K562 (cell line): Measurements from ENCODE around the gene MYO16. TPM values are rescaled to one million over a fixed set of nuclear protein-coding genes. Genes with fewer than 3 reads are reported as not detected.

Source experiments
- HNRNPLL ChIP-seq: fragments of 200-400 bp; formaldehyde crosslinking; IDR thresholded peaks from 2 replicates; pipeline ENCODE4 v1.6.1; 2017; ENCODE audit warnings: low read length, low read depth, mild to moderate bottlenecking; ENCODE audit not compliant: poor library complexity, severe bottlenecking
- MIER1 ChIP-seq: fragments of 450-650 bp; IDR thresholded peaks from 2 replicates; pipeline ENCODE4 v1.6.1; 2016; ENCODE audit warnings: antibody characterized with exemption, mild to moderate bottlenecking, low read depth
- MXD1 ChIP-seq: fragments of 250-450 bp; sonication (Bioruptor Pico); IDR thresholded peaks from 2 replicates; pipeline ENCODE4 v1.8.0; 2021; ENCODE audit warnings: borderline replicate concordance, mild to moderate bottlenecking, moderate library complexity; ENCODE audit not compliant: poor library complexity, severe bottlenecking
- MYC ChIP-seq, 2 experiments: fragments of 250-450 bp in 1 of 2; sonication (Bioruptor Pico) in 1 of 2; IDR thresholded peaks; 2 replicates each; pipeline versions ENCODE4 v1.5.1 to v1.6.1; 2012 to 2021; ENCODE audit warnings: low read depth in 2 of 2, borderline replicate concordance in 1 of 2, improper control_type of control experiment in 1 of 2, low read length in 1 of 2, mild to moderate bottlenecking in 1 of 2, moderate library complexity in 1 of 2
- RFX1 ChIP-seq: fragments of 450-650 bp; IDR thresholded peaks from 2 replicates; pipeline ENCODE4 v1.6.1; 2016; ENCODE audit warnings: mild to moderate bottlenecking, moderate library complexity
- RHOXF2B ChIP-seq: fragments of 250-450 bp; sonication (Bioruptor Pico); conservative IDR thresholded peaks from 2 replicates; pipeline ENCODE4 v1.5.1; 2021
- ZNF318 ChIP-seq, 2 experiments: fragments of 450-650 bp; IDR thresholded peaks; 2 replicates each; pipeline ENCODE4 v1.6.1; 2016; ENCODE audit warnings: mild to moderate bottlenecking in 2 of 2, borderline replicate concordance in 1 of 2, low read depth in 1 of 2, moderate library complexity in 1 of 2
- polyA plus RNA-seq, 8 experiments: library from polyadenylated mRNA; depleted of rRNA in 4 of 8; stranded (reverse) in 5 of 8; unstranded in 3 of 8; fragments of >200 nt; fragmentation: Nextera tagmentation in 2 of 8; fragmentation: Illumina TruSeq in 1 of 8; extraction: Ambion mirVana in 2 of 8; extraction: Trizol in 1 of 8; gene quantifications; 2 replicates each; pipeline versions ENCODE4 v1.2.1 to v1.2.3, GENCODE V29; 2011 to 2014; ENCODE audit warnings: inconsistent platforms in 1 of 8, missing spikeins in 1 of 8
- total RNA-seq, 7 experiments: library from RNA; depleted of rRNA in 6 of 7; stranded (reverse); fragments of >200 nt in 6 of 7; fragmentation: Illumina TruSeq in 2 of 7; extraction: Trizol in 2 of 7; gene quantifications; 2 replicates each; pipeline versions ENCODE4 v1.2.1 to v1.2.3, GENCODE V29; 2011 to 2021; ENCODE audit warnings: low replicate concordance in 1 of 7

Gene MYO16
- total and polyA plus RNA-seq, 9 of the 15 experiments (the other 6 are each of a cell fraction or from before 2014, with no cell fraction given), result 4.3 to 45.7 (median 12.1) TPM

- no peak for TF ChIP-seq MXD1 (CRISPR knock-in tag)
- TF ChIP-seq MIER1, result no peak
- no peak for TF ChIP-seq RFX1
- TF ChIP-seq ZNF318 (IDR thresholded peaks at IDR 0.05; ENCODE audit: borderline replicate concordance in 1 of 2, low read depth in 1 of 2), result no peak
- TF ChIP-seq MYC (IDR thresholded peaks at IDR 0.05; ENCODE audit: low read depth, low read length), result no peak
- no peak for TF ChIP-seq MYC (CRISPR knock-in tag; IDR thresholded peaks at IDR 0.05; ENCODE audit: borderline replicate concordance, low read depth)
- no peak for TF ChIP-seq HNRNPLL
- no peak for TF ChIP-seq RHOXF2B (CRISPR knock-in tag)
- TF ChIP-seq, all 486 proteins: peak for 0
Observed at GRCh38 chr13:109158383-109158782, 529.0 kb downstream of the MYO16 start (continued).
